Nephron progenitor cell (in vitro differentiated cells): ENCODE results near the gene FDPS.
A peak's percentile ranks its signal among the peaks of the same experiment; 100 is the strongest.

ENCODE experiments used
- DNase-seq: peaks from one replicate; pipeline ENCODE4 v3.0.0; 2021
- H3K27ac Mint-ChIP-seq: 2 replicates; pipeline ENCODE4 v1.8.0; 2021; ENCODE audit warnings: mild to moderate bottlenecking, moderate library complexity, mixed read lengths
- H3K27me3 Mint-ChIP-seq: 2 replicates; pipeline ENCODE4 v1.8.0; 2021; ENCODE audit warnings: mild to moderate bottlenecking, low read depth, mixed read lengths; ENCODE audit not compliant: poor library complexity
- H3K36me3 Mint-ChIP-seq: 2 replicates; pipeline ENCODE4 v1.8.0; 2021; ENCODE audit warnings: low read depth, mixed read lengths
- H3K4me1 Mint-ChIP-seq: 2 replicates; pipeline ENCODE4 v1.8.0; 2021; ENCODE audit warnings: mixed read lengths
- H3K4me3 Mint-ChIP-seq: 2 replicates; pipeline ENCODE4 v1.8.0; 2021; ENCODE audit warnings: mild to moderate bottlenecking, moderate library complexity, mixed read lengths
- H3K9me3 Mint-ChIP-seq: 2 replicates; pipeline ENCODE4 v1.8.0; 2021; ENCODE audit warnings: mild to moderate bottlenecking, moderate library complexity, mixed read lengths
- CTCF ChIP-seq: fragments of 200-600 bp; sonication (generic); IDR thresholded peaks from 2 replicates; pipeline ENCODE4 v1.5.0; 2021; ENCODE audit warnings: antibody characterized with exemption

Gene FDPS

DNA sequence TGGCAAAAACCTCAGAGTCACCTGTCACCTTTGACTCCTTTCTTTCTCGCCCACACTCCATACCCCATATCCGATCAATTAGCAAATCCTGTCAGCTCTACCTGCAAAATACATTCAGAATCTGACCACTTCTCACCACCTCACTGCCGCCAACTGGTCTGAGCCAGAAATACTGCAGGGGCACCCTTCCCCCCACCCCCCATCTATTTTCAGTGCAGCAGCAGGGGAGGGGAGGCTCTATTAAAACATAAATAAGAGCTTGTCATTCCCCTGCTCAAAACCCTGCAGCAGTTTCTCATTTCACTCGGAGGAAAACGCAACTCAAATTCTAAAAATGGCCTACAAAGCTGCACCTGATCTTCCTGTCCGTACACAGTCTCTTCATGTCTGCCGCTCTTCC is 11.3 kb upstream of the FDPS start:
- Mint-ChIP-seq H3K4me1 (peaks cover 21% of the 10 kb centered on the region), H3K9me3 (peaks cover 4% of the 10 kb centered on the region), H3K4me3 (no peak overlapping the region), H3K27ac (no peak overlapping the region), H3K27me3 (peaks cover 61% of the 10 kb centered on the region), H3K36me3 (no peaks in the 10 kb centered on the region)
- TF ChIP-seq CTCF = no peak
- no peak for DNase-seq

DNA sequence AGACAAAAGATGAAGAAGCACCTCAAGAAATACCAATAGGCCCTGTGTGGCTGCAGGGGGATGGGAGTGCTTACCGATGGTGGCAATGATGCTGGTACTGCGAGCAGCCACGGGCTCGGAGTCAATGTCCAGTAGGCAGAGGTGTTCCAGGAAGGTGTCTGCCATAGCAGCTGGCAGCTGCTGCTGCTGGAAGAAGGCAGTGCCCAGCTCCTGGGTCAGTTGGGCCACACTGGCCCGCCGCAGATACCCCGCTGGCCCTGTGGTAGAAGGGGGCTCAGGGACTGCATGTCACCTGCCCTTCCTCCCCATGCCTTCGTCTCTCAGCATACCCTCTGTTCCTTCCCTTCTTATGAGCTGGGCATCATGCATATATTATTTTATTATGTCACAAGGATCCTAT is 8.6 kb upstream of the FDPS start:
- no peaks in the 10 kb centered on the region for H3K36me3 Mint-ChIP-seq
- TF ChIP-seq CTCF = no peak
- peaks cover 21% of the 10 kb centered on the region for H3K4me1 Mint-ChIP-seq
- no peak overlapping the region for H3K4me3 Mint-ChIP-seq
- no peak for DNase-seq
- H3K27me3 Mint-ChIP-seq = peaks cover 36% of the 10 kb centered on the region
- H3K27ac Mint-ChIP-seq = no peak overlapping the region
- peaks cover 4% of the 10 kb centered on the region for H3K9me3 Mint-ChIP-seq

DNA sequence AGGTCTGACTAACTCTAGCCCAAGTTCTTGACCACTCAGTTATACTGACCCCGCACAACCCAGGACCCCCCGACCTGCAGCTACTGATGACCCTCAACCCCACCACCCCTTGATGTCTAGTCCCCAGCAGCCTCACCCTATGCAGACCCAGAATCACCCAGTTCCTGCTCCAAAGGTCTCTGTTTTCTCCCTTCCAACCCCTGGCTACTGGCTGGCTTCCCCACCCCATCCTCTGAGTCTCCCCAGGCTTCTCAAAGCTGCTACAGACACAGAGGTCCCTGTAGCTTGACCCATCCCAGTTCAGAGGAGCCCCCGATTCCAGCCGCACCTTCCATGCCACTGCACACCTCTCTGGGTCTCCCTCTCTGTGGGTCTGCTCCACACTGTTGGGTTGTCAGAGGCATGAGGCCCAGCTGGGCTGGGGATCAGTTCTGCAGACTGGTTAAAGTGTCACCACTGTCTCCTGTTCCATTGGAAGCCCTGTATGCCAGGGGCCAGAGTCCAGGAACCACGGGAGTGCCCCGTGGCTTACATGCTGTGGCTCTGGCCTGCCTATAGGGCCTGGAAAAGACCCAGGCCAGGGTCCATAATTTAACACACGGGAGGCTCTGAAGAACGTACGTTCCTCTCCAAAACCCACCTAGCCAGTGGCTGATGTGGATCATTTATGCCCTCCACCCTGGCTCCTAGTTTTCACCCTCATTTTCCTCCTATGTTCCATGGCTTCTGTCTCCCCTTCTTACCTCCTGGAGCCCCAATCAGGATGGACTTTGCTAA is 7.9 kb upstream of the FDPS start:
- H3K4me3 Mint-ChIP-seq = no peak overlapping the region
- H3K27me3 Mint-ChIP-seq = peaks cover 33% of the 10 kb centered on the region
- TF ChIP-seq CTCF = no peak
- peaks cover 4% of the 10 kb centered on the region for H3K9me3 Mint-ChIP-seq
- H3K4me1 Mint-ChIP-seq = peaks cover 18% of the 10 kb centered on the region
- DNase-seq = no peak
- no peak overlapping the region for H3K27ac Mint-ChIP-seq
- no peaks in the 10 kb centered on the region for H3K36me3 Mint-ChIP-seq

- TF ChIP-seq CTCF = no peak
- H3K27ac Mint-ChIP-seq = no peak within 1 kb of the TSS
- DNase-seq = no peak
- H3K4me3 Mint-ChIP-seq = no peak within 1 kb of the TSS
- peaks cover 18% of the 10 kb centered on the region for H3K4me1 Mint-ChIP-seq
- H3K27me3 Mint-ChIP-seq = peaks cover 27% of the 10 kb centered on the region
- no peaks in the 10 kb centered on the region for H3K36me3 Mint-ChIP-seq
- H3K9me3 Mint-ChIP-seq = peaks cover 4% of the 10 kb centered on the region
Measured at GRCh38 chr1:155301342-155301841, 7.3 kb upstream of the FDPS start, which contains the start of gene PKLR. TSS of gene PKLR (minus strand) at chr1:155301438. CDS start at chr1:155301395, 43 bp downstream.

DNA sequence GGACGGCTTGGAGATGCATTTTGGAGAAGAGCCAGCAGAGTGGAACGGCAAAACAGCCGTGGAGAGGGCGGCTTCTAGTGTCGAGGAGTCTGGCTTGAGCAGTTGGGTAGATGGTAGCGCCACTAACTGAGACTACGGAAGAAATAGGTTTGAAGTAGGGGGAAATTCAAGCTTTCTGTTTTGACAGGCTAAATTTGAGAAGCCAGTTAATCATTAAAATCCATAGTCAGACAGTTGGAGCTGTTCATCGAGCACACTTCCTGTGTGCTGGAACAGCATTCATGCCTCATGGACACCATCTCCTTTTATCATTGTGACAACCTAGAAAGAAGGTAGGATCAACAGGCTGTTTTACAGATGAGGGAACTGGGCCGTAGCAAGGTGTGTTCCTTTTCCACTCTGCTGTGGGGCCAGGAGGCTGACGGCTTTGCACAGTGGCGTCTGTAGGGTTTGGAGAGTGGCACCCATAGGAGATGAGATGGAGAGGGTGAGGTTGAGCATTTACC is 4.1 kb upstream of the FDPS start:
- Mint-ChIP-seq H3K36me3 (no peaks in the 10 kb centered on the region), H3K27me3 (peaks cover 6% of the 10 kb centered on the region), H3K27ac (peak overlapping the region; percentile 20), H3K9me3 (no peaks in the 10 kb centered on the region), H3K4me3 (no peak overlapping the region), H3K4me1 (peaks cover 20% of the 10 kb centered on the region)
- DNase-seq = no peak
- no peak for TF ChIP-seq CTCF
